HEK293T (cell line): ENCODE results near the gene SRA1.

Experiments used
- ARNT ChIP-seq: fragments of 450-650 bp; IDR thresholded peaks from 2 replicates; pipeline ENCODE4 v1.6.1; 2017; ENCODE audit warnings: mild to moderate bottlenecking
- ELF4 ChIP-seq: fragments of 450-650 bp; IDR thresholded peaks from 2 replicates; pipeline ENCODE4 v1.6.1; 2017; ENCODE audit warnings: antibody characterized with exemption
- FOXK2 ChIP-seq: fragments of 450-650 bp; IDR thresholded peaks from 2 replicates; pipeline ENCODE4 v1.6.1; 2016; ENCODE audit warnings: mild to moderate bottlenecking
- SUZ12 ChIP-seq: fragments of 450-650 bp; IDR thresholded peaks from 2 replicates; pipeline ENCODE4 v1.6.1; 2016; ENCODE audit warnings: mild to moderate bottlenecking

DNA sequence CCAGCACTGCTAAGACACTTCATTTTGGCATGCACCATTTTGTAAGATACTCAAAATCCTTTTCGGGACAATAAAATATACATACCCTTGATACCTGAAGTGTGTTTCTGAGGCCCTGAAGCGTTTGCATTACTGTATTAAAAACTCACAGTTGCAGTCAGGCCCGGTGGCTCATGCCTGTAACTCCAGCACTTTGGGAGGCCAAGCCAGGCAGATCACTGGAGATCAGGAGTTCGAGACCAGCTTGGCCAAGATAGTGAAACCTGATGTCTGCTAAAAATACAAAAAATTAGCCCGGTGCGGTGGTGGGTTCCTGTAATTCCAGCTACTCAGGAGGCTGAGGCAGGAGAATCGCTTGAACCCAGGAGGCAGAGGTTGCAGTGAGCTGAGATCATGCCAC lies 12.3 kb downstream of the SRA1 start:
- TF ChIP-seq SUZ12, result no peak
- no peak for TF ChIP-seq FOXK2
- TF ChIP-seq ELF4, result no peak
- TF ChIP-seq ARNT, result no peak
